ENCODE data around the gene MAN1C1.

The MAN1C1 gene

GRCh38 chr1:25616095-25616986 is at the start of gene MAN1C1:
Gene MAN1C1, plus strand, starts transcription at chr1:25616791. Its CDS starts 1,007 bp downstream, at chr1:25617798.
- DNase-seq (ENCODE audit: low spot score) = peak; percentile 99

- DNase-seq (ENCODE audit: low spot score) = no peak
These were observed 48.9 kb upstream of the MAN1C1 start for GRCh38 chr1:25567710-25568089.

- DNase-seq (ENCODE audit: low spot score) = peak; percentile 73
These were observed 48.3 kb upstream of the MAN1C1 start for GRCh38 chr1:25568090-25568833.

GRCh38 chr1:25568834-25569596 is 47.6 kb upstream of the MAN1C1 start:
- DNase-seq (ENCODE audit: low spot score) = peak; percentile 92

- no peak for DNase-seq (ENCODE audit: low spot score)
These were observed 46.8 kb upstream of the MAN1C1 start for GRCh38 chr1:25569597-25570396.

GRCh38 chr1:25570798-25571521 is 45.6 kb upstream of the MAN1C1 start:
- DNase-seq (ENCODE audit: low spot score) = no peak

GRCh38 chr1:25571522-25571970 is 45.0 kb upstream of the MAN1C1 start:
- DNase-seq (ENCODE audit: low spot score) = no peak

GRCh38 chr1:25572107-25572506 is 44.5 kb upstream of the MAN1C1 start:
- no peak for DNase-seq (ENCODE audit: low spot score)

- peak; percentile 76 for DNase-seq (ENCODE audit: low spot score)
These were observed 43.6 kb upstream of the MAN1C1 start for GRCh38 chr1:25572708-25573590.

GRCh38 chr1:25573591-25573930 is 43.0 kb upstream of the MAN1C1 start:
- no peak for DNase-seq (ENCODE audit: low spot score)

GRCh38 chr1:25573961-25574360 is 42.6 kb upstream of the MAN1C1 start:
- DNase-seq (ENCODE audit: low spot score) = no peak

GRCh38 chr1:25575191-25575590 is 41.4 kb upstream of the MAN1C1 start:
- no peak for DNase-seq (ENCODE audit: low spot score)

GRCh38 chr1:25576459-25577133 is 40.0 kb upstream of the MAN1C1 start:
- no peak for DNase-seq (ENCODE audit: low spot score)

GRCh38 chr1:25577134-25577920 is 39.3 kb upstream of the MAN1C1 start:
- DNase-seq (ENCODE audit: low spot score) = no peak

- DNase-seq (ENCODE audit: low spot score) = no peak
These were observed 37.0 kb upstream of the MAN1C1 start for GRCh38 chr1:25579292-25580252.

GRCh38 chr1:25580927-25581326 is 35.7 kb upstream of the MAN1C1 start:
- DNase-seq (ENCODE audit: low spot score) = no peak

GRCh38 chr1:25581764-25582163 is 34.8 kb upstream of the MAN1C1 start:
- DNase-seq (ENCODE audit: low spot score) = no peak
